ENCODE results near the gene NR3C2.

NR3C2 gene

GRCh38 chr4:148112231-148112982, 329.8 kb downstream of the NR3C2 start:
- no peak overlapping the region for H3K9ac ChIP-seq (ENCODE audit: insufficient read length)
- H3K4me3 ChIP-seq: no peak overlapping the region; the same call in 1 of the 2 replicates
- no peak for TF ChIP-seq EZH2 (IDR thresholded peaks at IDR 0.05)
- TF ChIP-seq FOXP2 (optimal IDR thresholded peaks at IDR 0.05; ENCODE audit: control extremely low read depth, extremely low read length, insufficient read depth): peak; percentile 15
- no peak for TF ChIP-seq POLR2AphosphoS5 (IDR thresholded peaks at IDR 0.05; ENCODE audit: borderline replicate concordance, low read depth, low read length)
- H3K36me3 ChIP-seq (ENCODE audit: insufficient read depth, low read length): no peaks in the 10 kb centered on the region
- H3K27ac ChIP-seq: no peak overlapping the region; the same call in 1 of the 2 replicates
- DNase-seq (ENCODE audit: low read depth, low spot score): peak; percentile 62
- H3K9me3 ChIP-seq (ENCODE audit: low read depth, low read length): no peaks in the 10 kb centered on the region

GRCh38 chr4:148110169-148110568, 332.0 kb downstream of the NR3C2 start:
- DNase-seq (ENCODE audit: low read depth, low spot score): no peak
- TF ChIP-seq FOXP2 (optimal IDR thresholded peaks at IDR 0.05; ENCODE audit: control extremely low read depth, extremely low read length, insufficient read depth) (no peak), POLR2AphosphoS5 (IDR thresholded peaks at IDR 0.05; ENCODE audit: borderline replicate concordance, low read depth, low read length) (no peak), EZH2 (IDR thresholded peaks at IDR 0.05) (no peak)
- Histone ChIP-seq H3K36me3 (ENCODE audit: insufficient read depth, low read length) (no peaks in the 10 kb centered on the region), H3K9ac (ENCODE audit: insufficient read length) (no peak overlapping the region), H3K4me3 (no peak overlapping the region), H3K27ac (no peak overlapping the region), H3K9me3 (ENCODE audit: low read depth, low read length) (no peaks in the 10 kb centered on the region)

- Histone ChIP-seq H3K9me3 (ENCODE audit: low read depth, low read length) (no peaks in the 10 kb centered on the region), H3K27ac (no peak overlapping the region), H3K9ac (ENCODE audit: insufficient read length) (no peak overlapping the region), H3K36me3 (ENCODE audit: insufficient read depth, low read length) (no peaks in the 10 kb centered on the region), H3K4me3 (no peak overlapping the region)
- DNase-seq (ENCODE audit: low read depth, low spot score): no peak
- no peak for TF ChIP-seq EZH2 (IDR thresholded peaks at IDR 0.05)
- TF ChIP-seq FOXP2 (optimal IDR thresholded peaks at IDR 0.05; ENCODE audit: control extremely low read depth, extremely low read length, insufficient read depth): no peak
- TF ChIP-seq POLR2AphosphoS5 (IDR thresholded peaks at IDR 0.05; ENCODE audit: borderline replicate concordance, low read depth, low read length): no peak
Measured at GRCh38 chr4:148109216-148109615, 333.0 kb downstream of the NR3C2 start.

GRCh38 chr4:148108766-148109165, 333.4 kb downstream of the NR3C2 start:
- H3K27ac ChIP-seq: no peak overlapping the region
- no peak overlapping the region for H3K4me3 ChIP-seq
- H3K36me3 ChIP-seq (ENCODE audit: insufficient read depth, low read length): no peaks in the 10 kb centered on the region
- no peaks in the 10 kb centered on the region for H3K9me3 ChIP-seq (ENCODE audit: low read depth, low read length)
- no peak for DNase-seq (ENCODE audit: low read depth, low spot score)
- no peak for TF ChIP-seq FOXP2 (optimal IDR thresholded peaks at IDR 0.05; ENCODE audit: control extremely low read depth, extremely low read length, insufficient read depth)
- TF ChIP-seq POLR2AphosphoS5 (IDR thresholded peaks at IDR 0.05; ENCODE audit: borderline replicate concordance, low read depth, low read length): no peak
- TF ChIP-seq EZH2 (IDR thresholded peaks at IDR 0.05): no peak
- no peak overlapping the region for H3K9ac ChIP-seq (ENCODE audit: insufficient read length)

GRCh38 chr4:148103597-148104355, 338.4 kb downstream of the NR3C2 start:
- Histone ChIP-seq H3K9ac (ENCODE audit: insufficient read length) (no peak overlapping the region), H3K36me3 (ENCODE audit: insufficient read depth, low read length) (no peaks in the 10 kb centered on the region), H3K4me3 (no peak overlapping the region), H3K27ac (no peak overlapping the region), H3K9me3 (ENCODE audit: low read depth, low read length) (no peaks in the 10 kb centered on the region)
- DNase-seq (ENCODE audit: low read depth, low spot score): no peak
- no peak for TF ChIP-seq POLR2AphosphoS5 (IDR thresholded peaks at IDR 0.05; ENCODE audit: borderline replicate concordance, low read depth, low read length)
- TF ChIP-seq EZH2 (IDR thresholded peaks at IDR 0.05): no peak
- TF ChIP-seq FOXP2 (optimal IDR thresholded peaks at IDR 0.05; ENCODE audit: control extremely low read depth, extremely low read length, insufficient read depth): no peak

GRCh38 chr4:148101790-148102189, 340.4 kb downstream of the NR3C2 start:
- no peaks in the 10 kb centered on the region for H3K9me3 ChIP-seq (ENCODE audit: low read depth, low read length)
- no peak overlapping the region for H3K9ac ChIP-seq (ENCODE audit: insufficient read length)
- TF ChIP-seq FOXP2 (optimal IDR thresholded peaks at IDR 0.05; ENCODE audit: control extremely low read depth, extremely low read length, insufficient read depth): no peak
- TF ChIP-seq POLR2AphosphoS5 (IDR thresholded peaks at IDR 0.05; ENCODE audit: borderline replicate concordance, low read depth, low read length): no peak
- TF ChIP-seq EZH2 (IDR thresholded peaks at IDR 0.05): no peak
- H3K4me3 ChIP-seq: no peak overlapping the region
- no peaks in the 10 kb centered on the region for H3K36me3 ChIP-seq (ENCODE audit: insufficient read depth, low read length)
- DNase-seq (ENCODE audit: low read depth, low spot score): no peak
- H3K27ac ChIP-seq: no peak overlapping the region

- H3K4me3 ChIP-seq: no peak overlapping the region
- TF ChIP-seq POLR2AphosphoS5 (IDR thresholded peaks at IDR 0.05; ENCODE audit: borderline replicate concordance, low read depth, low read length) (no peak), FOXP2 (optimal IDR thresholded peaks at IDR 0.05; ENCODE audit: control extremely low read depth, extremely low read length, insufficient read depth) (no peak), EZH2 (IDR thresholded peaks at IDR 0.05) (no peak)
- no peak overlapping the region for H3K9ac ChIP-seq (ENCODE audit: insufficient read length)
- no peak overlapping the region for H3K27ac ChIP-seq
- no peaks in the 10 kb centered on the region for H3K36me3 ChIP-seq (ENCODE audit: insufficient read depth, low read length)
- no peaks in the 10 kb centered on the region for H3K9me3 ChIP-seq (ENCODE audit: low read depth, low read length)
- no peak for DNase-seq (ENCODE audit: low read depth, low spot score)
Measured at GRCh38 chr4:148101235-148101634, 341.0 kb downstream of the NR3C2 start.

- H3K9ac ChIP-seq (ENCODE audit: insufficient read length): no peak overlapping the region
- no peaks in the 10 kb centered on the region for H3K9me3 ChIP-seq (ENCODE audit: low read depth, low read length)
- DNase-seq (ENCODE audit: low read depth, low spot score): no peak
- no peaks in the 10 kb centered on the region for H3K36me3 ChIP-seq (ENCODE audit: insufficient read depth, low read length)
- no peak overlapping the region for H3K27ac ChIP-seq
- TF ChIP-seq FOXP2 (optimal IDR thresholded peaks at IDR 0.05; ENCODE audit: control extremely low read depth, extremely low read length, insufficient read depth) (no peak), EZH2 (IDR thresholded peaks at IDR 0.05) (no peak)
- H3K4me3 ChIP-seq: no peak overlapping the region
Measured at GRCh38 chr4:148097801-148098200, 344.4 kb downstream of the NR3C2 start.
